CD4-positive, alpha-beta T cell treated with Interleukin-15 for 1 hour (primary cell): ENCODE measurements around the gene NELFE.
"Not testable (repeated sequence)": the region's sequence is repeated elsewhere in the genome, so short reads cannot be mapped to it uniquely, and the experiment has no call there.

Experiments
- DNase-seq: peaks from one replicate; pipeline ENCODE4 v3.0.0-alpha.2; 2020

Gene NELFE

DNA sequence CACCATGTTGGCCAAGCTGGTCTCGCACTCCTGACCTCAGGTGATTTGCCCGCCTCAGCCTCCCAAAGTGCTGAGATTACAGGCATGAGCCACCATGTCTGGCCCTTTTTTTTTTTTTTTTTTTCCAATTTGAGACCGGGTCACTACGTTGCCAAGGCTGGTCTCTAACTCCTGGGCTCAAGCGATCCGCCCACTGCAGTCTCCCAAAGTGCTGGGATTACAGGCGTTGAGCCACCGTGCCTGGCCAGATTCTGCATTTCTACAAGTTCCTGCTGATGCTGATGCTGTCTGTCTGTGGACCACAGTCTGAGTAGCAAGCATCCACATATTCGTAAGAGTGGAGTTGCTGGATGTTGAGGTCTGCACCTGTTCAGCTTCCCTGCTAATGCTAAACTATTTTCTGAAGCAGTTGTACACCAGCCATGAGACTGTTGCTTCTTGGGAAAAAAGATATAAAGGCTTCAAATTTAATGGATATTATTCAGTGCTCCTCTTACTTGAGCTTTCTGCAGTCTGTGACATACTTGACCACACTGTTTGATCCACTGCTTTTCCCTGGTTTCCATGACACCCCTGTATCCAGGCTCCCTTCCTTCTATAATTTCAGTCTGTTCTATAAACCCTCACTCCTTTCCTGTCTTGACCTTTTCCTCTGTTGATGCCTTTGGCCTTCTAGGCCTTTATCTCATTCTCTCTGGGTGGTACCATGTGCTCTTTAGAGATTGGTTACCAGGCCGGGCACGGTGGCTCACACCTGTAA, 46.8 kb downstream of the NELFE start:
- DNase-seq, result no peak

GRCh38 chr6:31909298-31909697, 49.5 kb downstream of the NELFE start:
- DNase-seq, result not testable (repeated sequence)

DNA sequence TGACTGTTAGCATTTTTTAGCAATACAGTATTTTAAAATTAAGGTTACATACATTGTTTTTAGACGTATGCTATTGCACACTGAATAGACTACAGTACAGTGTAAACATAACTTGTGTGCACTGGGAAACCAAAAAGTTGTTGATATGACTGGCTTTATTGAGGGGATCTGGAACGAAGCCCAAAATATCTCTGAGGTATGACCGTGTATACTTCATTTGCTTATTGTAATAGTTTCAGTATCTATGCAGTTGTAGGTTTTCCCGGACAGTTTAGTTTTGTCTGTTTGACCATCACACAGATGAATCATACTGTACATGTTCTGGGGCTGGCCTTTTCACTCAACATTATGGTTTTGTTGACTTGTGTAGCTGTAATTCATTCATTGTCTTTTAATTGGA, 50.0 kb downstream of the NELFE start:
- DNase-seq, result no peak

- DNase-seq, result not testable (repeated sequence)
Measured at GRCh38 chr6:31908255-31908654, 50.5 kb downstream of the NELFE start.

GRCh38 chr6:31907158-31907813, 51.5 kb downstream of the NELFE start:
- DNase-seq, result no peak

- not testable (repeated sequence) for DNase-seq
Measured at GRCh38 chr6:31906727-31907126, 52.0 kb downstream of the NELFE start.

DNA sequence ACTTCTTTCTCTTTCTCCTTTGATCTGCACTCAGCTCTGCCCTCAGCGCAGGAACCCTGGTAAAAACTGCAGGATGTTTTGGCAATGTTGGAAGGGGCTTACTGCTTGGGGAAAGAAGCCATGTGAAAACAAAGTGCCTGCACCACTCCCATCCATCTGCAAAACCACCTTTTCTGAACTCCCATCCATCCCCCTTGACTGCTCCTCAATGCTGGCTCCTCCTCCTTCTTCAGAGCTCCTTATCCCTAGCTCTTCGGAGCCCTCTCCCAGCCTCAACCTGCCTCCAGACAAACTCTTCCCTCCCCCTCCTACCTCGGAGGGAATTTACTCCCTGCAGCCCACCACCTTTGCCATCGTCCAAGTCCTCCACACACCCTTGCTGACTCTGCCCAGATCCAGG, 52.6 kb downstream of the NELFE start:
- no peak for DNase-seq

DNA sequence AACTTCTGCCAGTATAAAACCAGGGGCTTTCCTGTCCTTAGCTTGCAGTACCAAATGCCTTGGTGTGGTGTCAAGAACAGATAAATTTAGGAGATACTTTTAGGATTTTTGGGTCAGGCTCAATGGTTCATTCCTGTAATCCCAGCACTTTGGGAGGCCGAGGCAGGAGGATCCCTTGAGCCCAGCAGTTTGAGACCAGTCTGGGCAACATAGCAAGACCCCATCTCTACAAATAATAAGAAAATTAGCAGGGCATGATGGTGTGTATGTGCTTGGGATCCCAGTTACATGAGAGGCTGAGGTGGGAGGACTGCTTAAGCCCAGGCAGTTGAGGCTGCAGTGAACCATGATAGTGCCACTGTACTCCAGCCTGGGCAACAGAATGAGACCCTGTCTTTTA, 53.7 kb downstream of the NELFE start:
- DNase-seq, result no peak

GRCh38 chr6:31903957-31904356, 54.8 kb downstream of the NELFE start:
- DNase-seq, result no peak
